Hematopoietic multipotent progenitor cell treated with erythropoietin and hydrocortisone succinate and interleukin-3 and kit ligand, for 6 days (in vitro differentiated cells): ENCODE data around the gene RAB6C.
A peak's percentile ranks its signal among the peaks of the same experiment; 100 is the strongest.
"Not testable (repeated sequence)": the region's sequence is repeated elsewhere in the genome, so short reads cannot be mapped to it uniquely, and the experiment has no call there.

Source experiments
- DNase-seq: peaks from one replicate; pipeline ENCODE4 v3.0.0-alpha.2; 2015

The RAB6C gene

GRCh38 chr2:129979629-129980155 lies at the start of gene RAB6C:
Gene RAB6C (plus strand): TSS chr2:129979666. CDS start chr2:129980116, 450 bp downstream.
- DNase-seq, result peak; percentile 1

GRCh38 chr2:129930451-129930850 lies 49.0 kb upstream of the RAB6C start:
- no peak for DNase-seq

- DNase-seq, result not testable (repeated sequence)
Measured at GRCh38 chr2:129933387-129933786, 46.1 kb upstream of the RAB6C start.

- no peak for DNase-seq
Measured at GRCh38 chr2:129934044-129934822, 45.2 kb upstream of the RAB6C start.

GRCh38 chr2:129935118-129935517 lies 44.3 kb upstream of the RAB6C start:
- no peak for DNase-seq

GRCh38 chr2:129936334-129936934 lies 43.0 kb upstream of the RAB6C start:
- no peak for DNase-seq

GRCh38 chr2:129938850-129939471 lies 40.5 kb upstream of the RAB6C start:
- not testable (repeated sequence) for DNase-seq

GRCh38 chr2:129943456-129943855 lies 36.0 kb upstream of the RAB6C start:
- DNase-seq, result not testable (repeated sequence)

- no peak for DNase-seq
Measured at GRCh38 chr2:129945557-129945956, 33.9 kb upstream of the RAB6C start.

- DNase-seq, result not testable (repeated sequence)
Measured at GRCh38 chr2:129947712-129948111, 31.8 kb upstream of the RAB6C start.

- not testable (repeated sequence) for DNase-seq
Measured at GRCh38 chr2:129956171-129956570, 23.3 kb upstream of the RAB6C start.

- DNase-seq, result no peak
Measured at GRCh38 chr2:129957891-129958290, 21.6 kb upstream of the RAB6C start.

- DNase-seq, result not testable (repeated sequence)
Measured at GRCh38 chr2:129958736-129959135, 20.7 kb upstream of the RAB6C start.

GRCh38 chr2:129968605-129969004 lies 10.9 kb upstream of the RAB6C start:
- not testable (repeated sequence) for DNase-seq

GRCh38 chr2:129975016-129975774 lies 4.3 kb upstream of the RAB6C start:
- DNase-seq, result no peak

- DNase-seq, result not testable (repeated sequence)
Measured at GRCh38 chr2:129976969-129977368, 2.5 kb upstream of the RAB6C start.

GRCh38 chr2:129977986-129978385 lies 1.5 kb upstream of the RAB6C start:
- DNase-seq, result no peak

- peak; percentile 45 for DNase-seq
Measured at GRCh38 chr2:129980246-129980645, 780 bp downstream of the RAB6C start.

- DNase-seq, result not testable (repeated sequence)
Measured at GRCh38 chr2:129981689-129982088, 2.2 kb downstream of the RAB6C start.

- no peak for DNase-seq
Measured at GRCh38 chr2:129984426-129984825, 5.0 kb downstream of the RAB6C start.

GRCh38 chr2:129992415-129993006 lies 13.0 kb downstream of the RAB6C start:
- not testable (repeated sequence) for DNase-seq

- DNase-seq, result not testable (repeated sequence)
Measured at GRCh38 chr2:129993151-129993550, 13.7 kb downstream of the RAB6C start.
